Breast epithelium (tissue), 4 donors: Measurements from ENCODE around the gene SRSF4. TPM values are rescaled to one million over a fixed set of nuclear protein-coding genes. Genes with fewer than 3 reads are reported as not detected.

ENCODE experiments used
- DNase-seq, 2 donors: peaks; one replicate each; pipeline ENCODE4 v3.0.0-alpha.2; 2019; ENCODE audit warnings: low spot score in 2 of 2
- H3K27ac ChIP-seq, 2 donors: fragments of 200-600 bp; sonication (generic) in 1 of 2; one replicate each; pipeline ENCODE4 v1.5.1; 2016 to 2019; ENCODE audit warnings: mild to moderate bottlenecking in 1 of 2
- H3K27me3 ChIP-seq, 2 donors: fragments of 200-600 bp; sonication (generic) in 1 of 2; one replicate each; pipeline versions ENCODE4 v1.5.1 to v1.6.0; 2017 to 2019; ENCODE audit warnings: control low read depth in 1 of 2, mild to moderate bottlenecking in 1 of 2
- H3K36me3 ChIP-seq: fragments of 200-600 bp; one replicate; pipeline ENCODE4 v1.5.1; 2019
- H3K4me1 ChIP-seq, 2 donors: fragments of 200-600 bp; sonication (generic); one replicate each; pipeline ENCODE4 v1.5.1; 2016 to 2019; ENCODE audit warnings: control low read depth in 1 of 2
- H3K4me3 ChIP-seq, 3 donors: fragments of 200-600 bp; sonication (generic); 1 replicate in 2 of 3; 2 replicates in 1 of 3; pipeline ENCODE4 v1.5.1; 2016 to 2019; ENCODE audit warnings: mild to moderate bottlenecking in 3 of 3, moderate library complexity in 2 of 3
- H3K9me3 ChIP-seq, 2 donors: fragments of 200-600 bp; sonication (generic) in 1 of 2; one replicate each; pipeline ENCODE4 v1.5.1; 2016 to 2019; ENCODE audit warnings: control low read depth in 1 of 2
- CTCF ChIP-seq, 3 donors: fragments of 450-650 bp; IDR thresholded peaks; one replicate each; pipeline ENCODE4 v1.5.1; 2016 to 2017; ENCODE audit warnings: antibody characterized with exemption in 3 of 3, mild to moderate bottlenecking in 3 of 3, moderate library complexity in 3 of 3
- POLR2A ChIP-seq: fragments of 450-650 bp; IDR thresholded peaks from one replicate; pipeline ENCODE4 v1.6.1; 2016; ENCODE audit warnings: antibody characterized with exemption, mild to moderate bottlenecking, moderate library complexity
- POLR2AphosphoS5 ChIP-seq, 3 donors: sonication (generic); formaldehyde crosslinking; IDR thresholded peaks; one replicate each; pipeline ENCODE4 v1.6.1; 2017; ENCODE audit warnings: antibody characterized with exemption in 3 of 3
- intact Hi-C: fragments of 100-400 bp; cut with DNase I; formaldehyde crosslinking; loops from one replicate; pipeline ENCODE4 v1.15.1; 2023; ENCODE audit warnings: low total_unique reads
- total RNA-seq, 3 donors: library from RNA; depleted of rRNA; stranded (reverse); fragments of >200 nt; gene quantifications; one replicate each; pipeline ENCODE4 v1.1.0, GENCODE V29; 2016

The SRSF4 gene
- total RNA-seq, 3 donors from 2014 or later, result 79.7 to 86.2 (median 85.2) TPM

- peaks cover 0 to 9% of the 10 kb centered on the region in 2 donors for H3K4me1 ChIP-seq
- no peak for DNase-seq
- H3K27ac ChIP-seq, result peak overlapping the region; percentile 100
- H3K9me3 ChIP-seq, result no peaks in the 10 kb centered on the region
- no peaks in the 10 kb centered on the region for H3K27me3 ChIP-seq
- TF ChIP-seq POLR2AphosphoS5 (IDR thresholded peaks at IDR 0.05) (no peak), CTCF (IDR thresholded peaks at IDR 0.05) (no peak), POLR2A (no peak)
- intact Hi-C loops, result loop anchor here (2.0 kb wide), 1 partner anchor 294 kb away; no protein-coding TSS in a partner anchor
- H3K4me3 ChIP-seq, result peak overlapping the region; percentile 84 to 97 (median 97)
- H3K36me3 ChIP-seq, result no peaks in the 10 kb centered on the region
Observed at GRCh38 chr1:29180497-29181412, 945 bp downstream of the SRSF4 start.

- Histone ChIP-seq H3K27ac (peak overlapping the region; percentile 100), H3K36me3 (no peaks in the 10 kb centered on the region), H3K9me3 (no peaks in the 10 kb centered on the region), H3K4me3 (peak overlapping the region; percentile 84 to 97 (median 97)), H3K27me3 (no peaks in the 10 kb centered on the region), H3K4me1 (peaks cover 0 to 9% of the 10 kb centered on the region in 2 donors)
- no peak for DNase-seq
- TF ChIP-seq CTCF (IDR thresholded peaks at IDR 0.05) (no peak), POLR2A (no peak), POLR2AphosphoS5 (IDR thresholded peaks at IDR 0.05) (no peak)
- intact Hi-C loops, result loop anchor here (2.0 kb wide), 1 partner anchor 293 kb away; no protein-coding TSS in a partner anchor
Observed at GRCh38 chr1:29179641-29180184, 2.0 kb downstream of the SRSF4 start.

- H3K27ac ChIP-seq, result peak overlapping the region; percentile 74 to 79
- DNase-seq, result no peak
- peaks cover 0 to 9% of the 10 kb centered on the region in 2 donors for H3K4me1 ChIP-seq
- H3K9me3 ChIP-seq, result no peaks in the 10 kb centered on the region
- TF ChIP-seq POLR2AphosphoS5 (IDR thresholded peaks at IDR 0.05) (no peak), CTCF (IDR thresholded peaks at IDR 0.05) (no peak), POLR2A (no peak)
- H3K36me3 ChIP-seq, result no peaks in the 10 kb centered on the region
- peak overlapping the region in 1 of 3 donors; percentile 19 for H3K4me3 ChIP-seq
- intact Hi-C loops, result no loop called here
- no peaks in the 10 kb centered on the region for H3K27me3 ChIP-seq
Observed at GRCh38 chr1:29177022-29177705, 4.5 kb downstream of the SRSF4 start.

- Histone ChIP-seq H3K27ac (peak overlapping the region; percentile 10 to 30), H3K27me3 (no peaks in the 10 kb centered on the region), H3K9me3 (no peaks in the 10 kb centered on the region), H3K36me3 (no peaks in the 10 kb centered on the region), H3K4me3 (no peak overlapping the region), H3K4me1 (peaks cover 0 to 9% of the 10 kb centered on the region in 2 donors)
- DNase-seq, result no peak
- TF ChIP-seq POLR2A, result no peak
- intact Hi-C loops, result no loop called here
Observed at GRCh38 chr1:29176576-29176975, 5.1 kb downstream of the SRSF4 start.

- H3K9me3 ChIP-seq, result no peaks in the 10 kb centered on the region
- no peaks in the 10 kb centered on the region for H3K4me1 ChIP-seq
- no peaks in the 10 kb centered on the region for H3K36me3 ChIP-seq
- no peak for TF ChIP-seq POLR2A
- TF ChIP-seq POLR2AphosphoS5 (IDR thresholded peaks at IDR 0.05), result no peak
- TF ChIP-seq CTCF (IDR thresholded peaks at IDR 0.05), result no peak
- H3K27me3 ChIP-seq, result no peaks in the 10 kb centered on the region
- DNase-seq, result no peak
- H3K4me3 ChIP-seq, result no peak overlapping the region
- intact Hi-C loops, result no loop called here
- no peak overlapping the region for H3K27ac ChIP-seq
Observed at GRCh38 chr1:29172415-29172939, 9.2 kb downstream of the SRSF4 start.
